ENCODE results near the gene TAAR9.

- TF ChIP-seq CTCF (IDR thresholded peaks at IDR 0.05) (no peak), ZFX (IDR thresholded peaks at IDR 0.05; ENCODE audit: borderline replicate concordance) (no peak)
Measured at GRCh38 chr6:132494954-132495353, 43.1 kb upstream of the TAAR9 start.
